Posterior vena cava (tissue), 2 donors: ENCODE measurements around the gene GLOD4. TPM values are rescaled to one million over a fixed set of nuclear protein-coding genes. Genes with fewer than 3 reads are reported as not detected.
A peak's percentile ranks its signal among the peaks of the same experiment; 100 is the strongest.
"Not testable (repeated sequence)": the region's sequence is repeated elsewhere in the genome, so short reads cannot be mapped to it uniquely, and the experiment has no call there.

Source experiments
- DNase-seq: peaks from one replicate; pipeline ENCODE4 v3.0.0-alpha.2; 2020; ENCODE audit warnings: low spot score
- intact Hi-C, 2 donors: fragments of 100-400 bp; cut with DNase I; formaldehyde crosslinking; loops; one replicate each; pipeline versions ENCODE4 v1.14.1 to v1.14.2; 2022 to 2023
- long read RNA-seq, 2 donors: library from polyadenylated mRNA; unstranded; transcript quantifications; one replicate each; pipeline ENCODE4 v2.0.0, GENCODE V29; 2020 to 2021
- total RNA-seq, 2 donors: library from RNA; stranded (reverse); fragmentation: NEBNext Ultra II Directional; extraction: Animal tissue kit (Norgen Biotek cat#: 25700); gene quantifications; one replicate each; pipeline ENCODE4 v1.2.1, GENCODE V29; 2021
- donor health status: DM: yes; HTN: yes; CAD: no.
- donor health status: DM: yes; HTN: yes; CAD: no.

GLOD4 gene
- 10 to 100 TPM; 40.2 to 41.5 TPM for total RNA-seq
- long read RNA-seq, donor 1, transcript GLOD4-202 (9 exons, 2,059 nt): major isoform, 24 of 26 reads
- long read RNA-seq, donor 1, partial matches to known transcripts: 0 of 26 reads
- long read RNA-seq, donor 1, other reads (novel, unspliced or antisense): 0 of 26 reads
- long read RNA-seq, donor 2, transcript GLOD4-202 (9 exons, 2,059 nt): major isoform, 132 of 146 reads
- long read RNA-seq, donor 2, partial matches to known transcripts: 7 of 146 reads
- long read RNA-seq, donor 2, other reads (novel, unspliced or antisense): 6 of 146 reads

GRCh38 chr17:781805-782731 is at the start of gene GLOD4, which contains the start of gene MRM3:
Gene GLOD4 (minus strand): TSS chr17:782280. CDS start chr17:782255, 25 bp downstream.
Gene MRM3 (plus strand): TSS chr17:782353. CDS start chr17:782379, 26 bp downstream.
- peak; percentile 98 for DNase-seq
- intact Hi-C loops: no loop called here

GRCh38 chr17:830950-831349 is 48.9 kb upstream of the GLOD4 start:
- DNase-seq: no peak
- intact Hi-C loops: no loop called here

- DNase-seq: no peak
- intact Hi-C loops: no loop called here
These were observed 48.3 kb upstream of the GLOD4 start for GRCh38 chr17:830381-830780.

- DNase-seq, intact Hi-C loops: not testable (repeated sequence)
These were observed 47.5 kb upstream of the GLOD4 start for GRCh38 chr17:829614-830013.

- no peak for DNase-seq
- intact Hi-C loops: no loop called here
These were observed 46.7 kb upstream of the GLOD4 start for GRCh38 chr17:828761-829160.

GRCh38 chr17:826778-827177 is 44.7 kb upstream of the GLOD4 start:
- no peak for DNase-seq
- intact Hi-C loops: no loop called here

- intact Hi-C loops: no loop called here
- no peak for DNase-seq
These were observed 43.1 kb upstream of the GLOD4 start for GRCh38 chr17:825216-825615.

GRCh38 chr17:824378-824777 is 42.3 kb upstream of the GLOD4 start:
- no peak for DNase-seq
- intact Hi-C loops: no loop called here

GRCh38 chr17:823501-823902 is 41.4 kb upstream of the GLOD4 start:
- intact Hi-C loops: no loop called here
- no peak for DNase-seq

- DNase-seq: no peak
- intact Hi-C loops: no loop called here
These were observed 37.2 kb upstream of the GLOD4 start for GRCh38 chr17:819251-819650.

- intact Hi-C loops: no loop called here
- no peak for DNase-seq
These were observed 32.3 kb upstream of the GLOD4 start for GRCh38 chr17:814371-814770.

GRCh38 chr17:812638-813204 is 30.6 kb upstream of the GLOD4 start:
- no peak for DNase-seq
- intact Hi-C loops: no loop called here

GRCh38 chr17:811051-811784 is 29.1 kb upstream of the GLOD4 start:
- intact Hi-C loops: no loop called here
- no peak for DNase-seq

- intact Hi-C loops: no loop called here
- no peak for DNase-seq
These were observed 25.6 kb upstream of the GLOD4 start for GRCh38 chr17:807523-808294.

GRCh38 chr17:806781-807522 is 24.9 kb upstream of the GLOD4 start:
- intact Hi-C loops: no loop called here
- no peak for DNase-seq

GRCh38 chr17:806346-806745 is 24.3 kb upstream of the GLOD4 start:
- no peak for DNase-seq

GRCh38 chr17:805886-806285 is 23.8 kb upstream of the GLOD4 start:
- DNase-seq: not testable (repeated sequence)

More at GRCh38 chr17:806346-806745, 24.3 kb upstream of the GLOD4 start:
- intact Hi-C loops: no loop called here

More at GRCh38 chr17:805886-806285, 23.8 kb upstream of the GLOD4 start:
- intact Hi-C loops: loop anchor here in 1 of 2 donors (2.0 kb wide), 1 partner anchor 53 kb away; no protein-coding TSS in a partner anchor
